AG09309 (cell line): ENCODE data around the gene SRSF12.

Source experiments
- DNase-seq: peaks from one replicate; pipeline ENCODE4 v3.0.0-alpha.2; 2010; ENCODE audit warnings: low read depth
- H3K4me3 ChIP-seq: 2 replicates; pipeline ENCODE4 v1.5.1; 2011; ENCODE audit warnings: mild to moderate bottlenecking, low read depth, low read length, moderate library complexity; ENCODE audit not compliant: control insufficient read depth
- TF ChIP-seq, protein P1 (sequence below): IDR thresholded peaks from 2 replicates; pipeline ENCODE4 v1.5.1; 2011; ENCODE audit warnings: mild to moderate bottlenecking, low read depth, low read length, inconsistent platforms; ENCODE audit not compliant: insufficient read depth, control insufficient read depth; ENCODE audit errors: missing control alignments

Gene SRSF12

GRCh38 chr6:89063881-89064280, 54.0 kb downstream of the SRSF12 start:
- no peak overlapping the region for H3K4me3 ChIP-seq
- no peak for DNase-seq
- TF ChIP-seq, protein P1, sequence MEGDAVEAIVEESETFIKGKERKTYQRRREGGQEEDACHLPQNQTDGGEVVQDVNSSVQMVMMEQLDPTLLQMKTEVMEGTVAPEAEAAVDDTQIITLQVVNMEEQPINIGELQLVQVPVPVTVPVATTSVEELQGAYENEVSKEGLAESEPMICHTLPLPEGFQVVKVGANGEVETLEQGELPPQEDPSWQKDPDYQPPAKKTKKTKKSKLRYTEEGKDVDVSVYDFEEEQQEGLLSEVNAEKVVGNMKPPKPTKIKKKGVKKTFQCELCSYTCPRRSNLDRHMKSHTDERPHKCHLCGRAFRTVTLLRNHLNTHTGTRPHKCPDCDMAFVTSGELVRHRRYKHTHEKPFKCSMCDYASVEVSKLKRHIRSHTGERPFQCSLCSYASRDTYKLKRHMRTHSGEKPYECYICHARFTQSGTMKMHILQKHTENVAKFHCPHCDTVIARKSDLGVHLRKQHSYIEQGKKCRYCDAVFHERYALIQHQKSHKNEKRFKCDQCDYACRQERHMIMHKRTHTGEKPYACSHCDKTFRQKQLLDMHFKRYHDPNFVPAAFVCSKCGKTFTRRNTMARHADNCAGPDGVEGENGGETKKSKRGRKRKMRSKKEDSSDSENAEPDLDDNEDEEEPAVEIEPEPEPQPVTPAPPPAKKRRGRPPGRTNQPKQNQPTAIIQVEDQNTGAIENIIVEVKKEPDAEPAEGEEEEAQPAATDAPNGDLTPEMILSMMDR: no peak

GRCh38 chr6:89059227-89059626, 58.6 kb downstream of the SRSF12 start:
- TF ChIP-seq, protein P1: no peak
- no peak for DNase-seq

DNA sequence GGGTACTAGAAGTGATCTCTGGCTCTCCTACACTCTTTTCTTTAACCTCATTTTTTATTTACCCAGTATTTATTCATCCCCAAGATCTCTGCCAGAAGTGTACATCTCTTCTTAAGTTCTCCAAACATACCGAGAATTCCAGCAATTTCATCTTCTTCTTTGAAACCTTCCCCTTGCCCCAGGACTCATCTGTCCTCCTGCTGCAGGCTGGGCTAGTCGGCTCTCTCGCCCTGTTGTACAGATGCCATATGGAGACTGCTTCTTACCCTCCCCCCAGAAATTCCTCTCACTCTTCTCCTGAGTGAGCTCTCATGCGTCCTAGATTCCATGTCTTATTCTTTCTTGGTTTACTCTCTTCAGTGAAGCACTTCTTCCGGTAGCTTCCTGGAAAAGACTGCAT, 59.2 kb downstream of the SRSF12 start:
- no peak for DNase-seq
- H3K4me3 ChIP-seq: no peak overlapping the region
- TF ChIP-seq, protein P1: no peak

More at GRCh38 chr6:89059227-89059626, 58.6 kb downstream of the SRSF12 start:
- H3K4me3 ChIP-seq: no peak overlapping the region

DNA sequence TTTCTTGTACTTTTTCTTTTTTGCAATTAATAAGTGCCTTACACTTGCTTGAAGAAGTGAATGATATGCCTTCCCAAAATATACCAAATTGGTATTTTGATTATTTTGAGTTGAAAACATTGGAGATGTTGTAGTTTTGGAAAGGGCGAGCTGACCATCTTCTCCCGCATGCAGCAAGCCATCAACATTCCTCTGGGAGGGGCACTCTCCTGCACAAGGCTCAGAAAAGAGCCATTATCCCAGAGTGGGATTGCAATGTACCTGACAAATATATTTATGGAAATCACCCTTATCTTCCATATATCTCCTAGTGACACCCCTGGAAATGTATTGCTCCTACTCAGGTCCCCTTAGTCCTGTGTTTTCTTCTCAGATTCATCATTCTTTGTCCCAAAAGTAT, 60.1 kb downstream of the SRSF12 start:
- DNase-seq: no peak
- TF ChIP-seq, protein P1: no peak
- no peak overlapping the region for H3K4me3 ChIP-seq

DNA sequence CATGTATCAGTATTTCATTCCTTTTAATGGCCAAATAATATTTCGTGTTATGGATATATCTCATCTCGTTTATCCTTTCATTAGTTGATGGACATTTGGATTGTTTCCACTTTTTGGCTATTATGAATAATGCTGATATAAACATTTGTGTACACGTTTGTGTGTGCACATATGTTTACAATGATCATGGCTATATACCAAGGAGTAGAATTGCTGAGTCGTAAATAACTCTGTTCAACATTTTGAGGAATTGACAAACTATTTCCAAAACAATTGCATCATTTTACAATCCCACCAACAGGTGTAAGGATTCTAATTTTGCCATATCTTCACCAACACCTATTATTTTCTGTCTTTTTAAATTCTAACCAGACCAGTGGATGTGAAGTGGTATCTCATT, 63.7 kb downstream of the SRSF12 start:
- H3K4me3 ChIP-seq: no peak overlapping the region
- no peak for DNase-seq
- TF ChIP-seq, protein P1: no peak

- H3K4me3 ChIP-seq: no peak overlapping the region
- TF ChIP-seq, protein P1: no peak
- DNase-seq: no peak
These were observed 66.2 kb downstream of the SRSF12 start for GRCh38 chr6:89051676-89052075.

- TF ChIP-seq, protein P1: no peak
- no peak overlapping the region for H3K4me3 ChIP-seq
- DNase-seq: no peak
These were observed 67.2 kb downstream of the SRSF12 start for GRCh38 chr6:89050697-89051096.
